ENCODE measurements around the gene ARFGEF2. TPM values are rescaled to one million over a fixed set of nuclear protein-coding genes. Genes with fewer than 3 reads are reported as not detected.
A peak's percentile ranks its signal among the peaks of the same experiment; 100 is the strongest.

Gene ARFGEF2
- total and polyA plus RNA-seq, 2 experiments from 2014 or later, result 10.9 to 48.0 TPM

GRCh38 chr20:48986899-48987298 is 65.4 kb downstream of the ARFGEF2 start:
- peaks cover 6% of the 10 kb centered on the region for H3K36me3 ChIP-seq (replicated peaks; ENCODE audit: insufficient read depth, low read depth)
- TF ChIP-seq EZH2 (IDR thresholded peaks at IDR 0.05; ENCODE audit: borderline replicate concordance) (no peak), EZH2phosphoT487 (IDR thresholded peaks at IDR 0.05; ENCODE audit: low read depth, severe bottlenecking, unreplicated experiment) (no peak), CTCF (IDR thresholded peaks at IDR 0.05; ENCODE audit: poor library complexity) (peak; percentile 11)
- H3K4me3 ChIP-seq, result no peak overlapping the region
- H3K4me2 ChIP-seq, result no peak overlapping the region
- no peak overlapping the region for H2AFZ ChIP-seq
- 83% methylated on average over 2 of the region's 2 CpGs for whole genome bisulfite sequencing (ENCODE audit: low lambda C conversion rate, missing lambda C conversion rate)
- H3K79me2 ChIP-seq, result no peaks in the 10 kb centered on the region
- no peaks in the 10 kb centered on the region for H4K20me1 ChIP-seq (ENCODE audit: insufficient read depth, poor library complexity, severe bottlenecking)
- H3K27ac ChIP-seq, result no peak overlapping the region
- DNase-seq (ENCODE audit: low spot score), result no peak
- no peaks in the 10 kb centered on the region for H3K4me1 ChIP-seq (ENCODE audit: insufficient read depth)
- H3K9me3 ChIP-seq (ENCODE audit: low read depth), result no peaks in the 10 kb centered on the region
- no peaks in the 10 kb centered on the region for H3K27me3 ChIP-seq
- no peaks in the 10 kb centered on the region for H3K9me2 ChIP-seq (replicated peaks; ENCODE audit: insufficient read depth)

GRCh38 chr20:48990467-48990866 is 69.0 kb downstream of the ARFGEF2 start:
- H3K79me2 ChIP-seq, result no peaks in the 10 kb centered on the region
- H4K20me1 ChIP-seq (ENCODE audit: insufficient read depth, poor library complexity, severe bottlenecking), result no peaks in the 10 kb centered on the region
- no peaks in the 10 kb centered on the region for H3K9me2 ChIP-seq (replicated peaks; ENCODE audit: insufficient read depth)
- H3K36me3 ChIP-seq (replicated peaks; ENCODE audit: insufficient read depth, low read depth), result peaks cover 3% of the 10 kb centered on the region
- H3K27ac ChIP-seq, result no peak overlapping the region
- no peak overlapping the region for H2AFZ ChIP-seq
- H3K4me3 ChIP-seq, result no peak overlapping the region
- no peaks in the 10 kb centered on the region for H3K9me3 ChIP-seq (ENCODE audit: low read depth)
- TF ChIP-seq CTCF (IDR thresholded peaks at IDR 0.05; ENCODE audit: poor library complexity), result no peak
- TF ChIP-seq EZH2 (IDR thresholded peaks at IDR 0.05; ENCODE audit: borderline replicate concordance), result no peak
- no peak for TF ChIP-seq EZH2phosphoT487 (IDR thresholded peaks at IDR 0.05; ENCODE audit: low read depth, severe bottlenecking, unreplicated experiment)
- H3K27me3 ChIP-seq, result no peaks in the 10 kb centered on the region
- WGBS (ENCODE audit: low lambda C conversion rate, missing lambda C conversion rate), result 96% methylated on average over 1 of the region's 1 CpG
- no peak overlapping the region for H3K4me2 ChIP-seq
- no peak for DNase-seq (ENCODE audit: low spot score)
- H3K4me1 ChIP-seq (ENCODE audit: insufficient read depth), result no peaks in the 10 kb centered on the region

GRCh38 chr20:48995589-48995988 is 74.1 kb downstream of the ARFGEF2 start:
- 92% methylated on average over 4 of the region's 4 CpGs for WGBS (ENCODE audit: low lambda C conversion rate, missing lambda C conversion rate)
- H3K27ac ChIP-seq, result no peak overlapping the region
- H3K4me3 ChIP-seq, result no peak overlapping the region
- H3K4me1 ChIP-seq (ENCODE audit: insufficient read depth), result no peaks in the 10 kb centered on the region
- no peak overlapping the region for H3K4me2 ChIP-seq
- no peaks in the 10 kb centered on the region for H3K9me2 ChIP-seq (replicated peaks; ENCODE audit: insufficient read depth)
- no peaks in the 10 kb centered on the region for H4K20me1 ChIP-seq (ENCODE audit: insufficient read depth, poor library complexity, severe bottlenecking)
- no peaks in the 10 kb centered on the region for H3K27me3 ChIP-seq
- no peaks in the 10 kb centered on the region for H3K9me3 ChIP-seq (ENCODE audit: low read depth)
- TF ChIP-seq EZH2 (IDR thresholded peaks at IDR 0.05; ENCODE audit: borderline replicate concordance) (no peak), EZH2phosphoT487 (IDR thresholded peaks at IDR 0.05; ENCODE audit: low read depth, severe bottlenecking, unreplicated experiment) (no peak), CTCF (IDR thresholded peaks at IDR 0.05; ENCODE audit: poor library complexity) (no peak)
- H2AFZ ChIP-seq, result no peak overlapping the region
- no peaks in the 10 kb centered on the region for H3K79me2 ChIP-seq
- peaks cover 3% of the 10 kb centered on the region for H3K36me3 ChIP-seq (replicated peaks; ENCODE audit: insufficient read depth, low read depth)
- no peak for DNase-seq (ENCODE audit: low spot score)
